H1 (cell line): ENCODE measurements around the gene SLC1A3. TPM values are rescaled to one million over a fixed set of nuclear protein-coding genes. Genes with fewer than 3 reads are reported as not detected.

Source experiments
- CTCF ChIA-PET: fragments of 300-600 bp; sonication (Branson Sonifier 250); formaldehyde crosslinking; loops from one replicate; lab custom pipeline; 2021; ENCODE audit not compliant: partially characterized antibody; lab: Charles Lee
- POLR2A ChIA-PET: fragments of 300-600 bp; sonication (Branson Sonifier 250); formaldehyde crosslinking; loops from one replicate; lab custom pipeline; 2021; ENCODE audit warnings: inconsistent platforms; ENCODE audit not compliant: partially characterized antibody; lab: Charles Lee
- DNase-seq, 2 experiments: peaks; one replicate each; pipeline versions ENCODE4 v3.0.0 to v3.0.0-alpha.2; 2010 to 2022; ENCODE audit warnings: low spot score in 2 of 2, low read depth in 1 of 2, mixed read lengths in 1 of 2
- FAIRE-seq: peaks from 2 replicates; lab custom pipeline; 2011; peaks lifted over from hg19 to GRCh38; lab: Jason Lieb, UNC
- H2AFZ ChIP-seq: 2 replicates; pipeline ENCODE4 v1.8.1; 2012; ENCODE audit warnings: low read length, inconsistent platforms
- H2AK5ac ChIP-seq: 2 replicates; pipeline ENCODE4 v1.6.1; 2013; ENCODE audit warnings: low read depth, low read length
- H2BK120ac ChIP-seq: replicated peaks from 2 replicates; pipeline ENCODE3; 2013; ENCODE audit warnings: low read depth, low read length, inconsistent platforms
- H2BK12ac ChIP-seq: 2 replicates; pipeline ENCODE4 v1.6.1; 2013; ENCODE audit warnings: low read depth, low read length
- H2BK15ac ChIP-seq: 2 replicates; pipeline ENCODE4 v1.6.1; 2013; ENCODE audit warnings: low read length
- H2BK20ac ChIP-seq: 2 replicates; pipeline ENCODE4 v1.6.1; 2013; ENCODE audit warnings: low read length
- H2BK5ac ChIP-seq: 2 replicates; pipeline ENCODE4 v1.6.1; 2013; ENCODE audit warnings: low read depth, low read length
- H3K14ac ChIP-seq: 2 replicates; pipeline ENCODE4 v1.6.1; 2013; ENCODE audit warnings: inconsistent platforms; ENCODE audit not compliant: insufficient read length
- H3K18ac ChIP-seq: 2 replicates; pipeline ENCODE4 v1.6.1; 2013; ENCODE audit warnings: low read length; ENCODE audit errors: extremely low read depth
- H3K23ac ChIP-seq: 2 replicates; pipeline ENCODE4 v1.6.1; 2013; ENCODE audit warnings: inconsistent platforms; ENCODE audit not compliant: insufficient read length
- H3K23me2 ChIP-seq: 2 replicates; pipeline ENCODE4 v1.6.1; 2013; ENCODE audit warnings: low read depth, low read length
- H3K27ac ChIP-seq: 2 replicates; pipeline ENCODE4 v1.6.1; 2011; ENCODE audit warnings: low read depth, low read length, inconsistent platforms
- H3K27me3 ChIP-seq, 4 experiments: replicated peaks in 1 of 4; 1 replicate in 1 of 4; 2 replicates in 3 of 4; pipeline versions ENCODE4 v1.6.1 to v1.8.1; 2011 to 2013; ENCODE audit warnings: low read length in 3 of 4, mild to moderate bottlenecking in 3 of 4, inconsistent platforms in 2 of 4, mixed read lengths in 2 of 4, moderate library complexity in 1 of 4; ENCODE audit not compliant: control insufficient read depth in 3 of 4, insufficient read depth in 3 of 4; ENCODE audit errors: extremely low read depth in 1 of 4
- H3K36me3 ChIP-seq, 4 experiments: 2 replicates each; pipeline versions ENCODE4 v1.6.1 to v1.8.1; 2011 to 2013; ENCODE audit warnings: mild to moderate bottlenecking in 4 of 4, low read length in 3 of 4, moderate library complexity in 2 of 4, control low read depth in 1 of 4, inconsistent platforms in 1 of 4; ENCODE audit not compliant: insufficient read depth in 4 of 4, control insufficient read depth in 2 of 4
- H3K4ac ChIP-seq: replicated peaks from 2 replicates; pipeline ENCODE3; 2013; ENCODE audit warnings: low read length, low read depth, mixed read lengths, inconsistent platforms; ENCODE audit not compliant: insufficient read length
- H3K4me1 ChIP-seq, 4 experiments: replicated peaks in 1 of 4; 1 replicate in 1 of 4; 2 replicates in 3 of 4; pipeline versions ENCODE4 v1.6.1 to v1.8.1; 2011 to 2013; ENCODE audit warnings: low read length in 3 of 4, inconsistent platforms in 2 of 4, mixed read lengths in 1 of 4; ENCODE audit not compliant: insufficient read depth in 4 of 4, control insufficient read depth in 3 of 4
- H3K4me2 ChIP-seq, 2 experiments: 2 replicates each; pipeline versions ENCODE4 v1.6.1 to v1.8.1; 2011 to 2013; ENCODE audit warnings: low read depth in 2 of 2, low read length in 2 of 2, control low read depth in 1 of 2, inconsistent platforms in 1 of 2, mild to moderate bottlenecking in 1 of 2; ENCODE audit not compliant: insufficient read depth in 1 of 2
- H3K4me3 ChIP-seq, 4 experiments: fragments of 200-600, 300-600 bp in 1 of 4; sonication (generic), shearing (Covaris generic), sonication (Bioruptor Twin) in 1 of 4; 2 replicates each; pipeline versions ENCODE4 v1.5.1 to v1.8.1; 2011 to 2016; ENCODE audit warnings: low read length in 4 of 4, low read depth in 3 of 4, control low read depth in 2 of 4, inconsistent platforms in 2 of 4, mild to moderate bottlenecking in 2 of 4, mixed read lengths in 1 of 4, moderate library complexity in 1 of 4; ENCODE audit not compliant: insufficient read depth in 2 of 4; ENCODE audit errors: extremely low read depth in 1 of 4
- H3K56ac ChIP-seq: replicated peaks from 2 replicates; pipeline ENCODE3; 2013; ENCODE audit warnings: low read depth, mild to moderate bottlenecking, mixed read lengths, low read length, inconsistent platforms; ENCODE audit not compliant: insufficient read length
- H3K79me1 ChIP-seq: 2 replicates; pipeline ENCODE4 v1.6.1; 2013; ENCODE audit warnings: low read depth, low read length, control low read depth
- H3K79me2 ChIP-seq, 2 experiments: 2 replicates each; pipeline versions ENCODE4 v1.6.1 to v1.8.1; 2012 to 2013; ENCODE audit warnings: low read length in 2 of 2, mild to moderate bottlenecking in 2 of 2, inconsistent platforms in 1 of 2; ENCODE audit not compliant: insufficient read depth in 2 of 2, control insufficient read depth in 1 of 2
- H3K9ac ChIP-seq, 4 experiments: replicated peaks in 1 of 4; 1 replicate in 1 of 4; 2 replicates in 3 of 4; pipeline versions ENCODE4 v1.6.1 to v1.8.1; 2011 to 2013; ENCODE audit warnings: low read depth in 3 of 4, low read length in 3 of 4, control low read depth in 2 of 4, mild to moderate bottlenecking in 2 of 4, moderate library complexity in 2 of 4, inconsistent platforms in 1 of 4; ENCODE audit errors: extremely low read depth in 1 of 4
- H3K9me3 ChIP-seq, 2 experiments: 2 replicates each; pipeline versions ENCODE4 v1.6.1 to v1.8.1; 2012 to 2013; ENCODE audit warnings: mild to moderate bottlenecking in 2 of 2, moderate library complexity in 2 of 2, control low read depth in 1 of 2, inconsistent platforms in 1 of 2, low read depth in 1 of 2, low read length in 1 of 2, mixed read lengths in 1 of 2; ENCODE audit not compliant: insufficient read depth in 2 of 2
- H4K20me1 ChIP-seq, 2 experiments: replicated peaks in 1 of 2; 2 replicates each; pipeline versions ENCODE3 to v1.8.1; 2011 to 2013; ENCODE audit warnings: inconsistent platforms in 2 of 2, low read length in 2 of 2, mild to moderate bottlenecking in 1 of 2; ENCODE audit not compliant: insufficient read depth in 2 of 2, control insufficient read depth in 1 of 2
- H4K5ac ChIP-seq: 2 replicates; pipeline ENCODE4 v1.6.1; 2013; ENCODE audit warnings: low read length, low read depth, mixed read lengths, inconsistent platforms; ENCODE audit not compliant: insufficient read length
- H4K8ac ChIP-seq: 2 replicates; pipeline ENCODE4 v1.8.0; 2013; ENCODE audit warnings: mild to moderate bottlenecking, moderate library complexity, low read length, inconsistent platforms; ENCODE audit not compliant: insufficient read depth; ENCODE audit errors: extremely low read depth
- H4K91ac ChIP-seq: replicated peaks from 2 replicates; pipeline ENCODE3; 2013; ENCODE audit warnings: low read length, mixed read lengths, inconsistent platforms; ENCODE audit not compliant: insufficient read length
- BRCA1 ChIP-seq: IDR thresholded peaks from 2 replicates; pipeline ENCODE4 v1.6.1; 2012; ENCODE audit warnings: low read depth, low read length, improper control_type of control experiment
- CREB1 ChIP-seq: IDR thresholded peaks from 2 replicates; pipeline ENCODE4 v1.6.1; 2012; ENCODE audit warnings: inconsistent platforms
- EP300 ChIP-seq, 2 experiments: IDR thresholded peaks; 1 replicate in 1 of 2; 2 replicates in 1 of 2; pipeline ENCODE4 v1.6.1; 2011 to 2012; ENCODE audit warnings: low read depth in 2 of 2, low read length in 2 of 2, mild to moderate bottlenecking in 2 of 2, borderline replicate concordance in 1 of 2, inconsistent platforms in 1 of 2, moderate library complexity in 1 of 2
- KDM5A ChIP-seq: fragments of 200-600 bp; IDR thresholded peaks from 2 replicates; pipeline ENCODE4 v1.7.1; 2012; ENCODE audit warnings: mild to moderate bottlenecking, low read length, inconsistent platforms, mixed read lengths
- MAFK ChIP-seq: IDR thresholded peaks from 2 replicates; pipeline ENCODE4 v1.6.1; 2012; ENCODE audit warnings: low read depth, mild to moderate bottlenecking, improper control_type of control experiment, low read length
- POU5F1 ChIP-seq: IDR thresholded peaks from 2 replicates; pipeline ENCODE4 v1.6.1; 2011; ENCODE audit warnings: low read depth, mild to moderate bottlenecking, low read length, moderate library complexity
- TBP ChIP-seq: IDR thresholded peaks from 2 replicates; pipeline ENCODE4 v1.6.1; 2011; ENCODE audit warnings: low read depth, low read length, improper control_type of control experiment
- TCF12 ChIP-seq: IDR thresholded peaks from 2 replicates; pipeline ENCODE4 v1.6.1; 2011; ENCODE audit warnings: low read depth, mild to moderate bottlenecking, low read length
- ZNF274 ChIP-seq: IDR thresholded peaks from 2 replicates; pipeline ENCODE4 v1.7.0; 2012; ENCODE audit warnings: low read length, borderline replicate concordance; ENCODE audit errors: extremely low read depth
- WGBS, 2 experiments: shearing (Covaris generic) in 1 of 2; methylation state at CpG; one replicate each; pipeline versions ENCODE4 v1.1.6 to v1.1.7; 2013 to 2015; ENCODE audit warnings: low lambda C conversion rate in 2 of 2, mixed read lengths in 2 of 2, inconsistent platforms in 1 of 2, low coverage in 1 of 2, missing lambda C conversion rate in 1 of 2; ENCODE audit not compliant: insufficient replicate concordance in 2 of 2, insufficient coverage in 1 of 2, insufficient read length in 1 of 2; ENCODE audit errors: extremely low coverage in 1 of 2, missing lambda C conversion rate in 1 of 2; 5-methylcytosine and 5-hydroxymethylcytosine counted together
- polyA plus RNA-seq, 7 experiments: library from polyadenylated mRNA; depleted of rRNA in 3 of 7; stranded (reverse) in 5 of 7; unstranded in 2 of 7; fragments of >200 nt in 5 of 7; fragments of 200-250 nt in 2 of 7; gene quantifications; 1 replicate in 5 of 7; 2 replicates in 1 of 7; 4 replicates in 1 of 7; pipeline versions ENCODE4 v1.2.1 to v1.2.3, GENCODE V29; 2011 to 2013; ENCODE audit warnings: missing spikeins in 2 of 7, mixed read lengths in 2 of 7
- total RNA-seq: library from RNA; stranded (reverse); fragmentation: NEBNext Ultra II Directional; extraction: Animal tissue kit (Norgen Biotek cat#: 25700); gene quantifications from 2 replicates; pipeline ENCODE4 v1.2.1, GENCODE V29; 2021
- TF ChIP-seq, protein P1 (sequence below): IDR thresholded peaks from 2 replicates; pipeline ENCODE4 v1.6.1; 2011; ENCODE audit warnings: low read length, improper control_type of control experiment
- TF ChIP-seq, protein P2 (sequence below): IDR thresholded peaks from 2 replicates; pipeline ENCODE4 v1.6.1; 2012; ENCODE audit warnings: low read length, inconsistent platforms

The SLC1A3 gene
- total and polyA plus RNA-seq, 2 of the 8 experiments (the other 6 are each of a cell fraction or from before 2014, with no cell fraction given), result 26.7 to 35.3 TPM

DNA sequence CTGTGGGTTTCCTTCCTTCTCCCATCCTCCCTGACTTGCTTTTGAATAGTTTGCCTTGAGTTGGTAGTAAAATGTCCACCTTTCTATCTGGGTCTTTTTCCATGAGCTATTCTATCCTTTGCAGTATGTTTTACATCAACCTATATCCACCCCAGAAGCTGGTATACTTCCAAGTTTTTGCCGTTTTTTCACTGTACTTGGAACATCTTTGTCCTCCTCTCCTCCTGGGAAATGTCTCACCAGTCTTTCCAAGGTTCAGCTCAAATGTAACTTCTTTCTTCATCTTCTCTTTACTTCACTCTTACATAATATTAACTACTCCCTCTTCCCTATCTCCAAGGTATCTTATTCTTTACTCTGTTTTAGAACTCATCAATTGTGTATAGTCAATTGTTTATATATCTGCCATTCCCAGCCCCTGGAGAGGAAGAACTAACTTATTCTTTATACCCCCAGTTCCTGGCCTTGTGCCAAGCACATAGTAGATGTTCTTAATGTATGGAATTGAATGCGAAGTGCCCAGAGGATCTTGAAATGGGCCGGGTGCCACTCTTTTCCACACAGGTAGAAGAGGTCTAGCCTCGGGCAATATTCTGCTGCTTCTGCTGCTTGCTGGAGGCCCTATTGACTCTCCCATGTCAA is 34.9 kb upstream of the SLC1A3 start:
- Histone ChIP-seq H3K27ac (no peak overlapping the region), H3K27me3 (no peaks in the 10 kb centered on the region), H2BK120ac (no peak overlapping the region), H3K18ac (no peak overlapping the region), H4K91ac (no peak overlapping the region), H2AK5ac (no peak overlapping the region), H3K9me3 (no peaks in the 10 kb centered on the region), H4K5ac (no peak overlapping the region), H3K9ac (no peak overlapping the region), H3K4me3 (no peak overlapping the region), H2BK12ac (no peak overlapping the region), H2BK5ac (no peak overlapping the region), H3K56ac (no peak overlapping the region), H3K36me3 (no peaks in the 10 kb centered on the region), H4K20me1 (no peaks in the 10 kb centered on the region), H3K23me2 (no peaks in the 10 kb centered on the region), H2BK20ac (no peak overlapping the region), H3K79me2 (no peaks in the 10 kb centered on the region), H2BK15ac (no peak overlapping the region), H3K4me2 (no peak overlapping the region), H2AFZ (no peak overlapping the region), H4K8ac (no peak overlapping the region), H3K4ac (no peak overlapping the region), H3K14ac (no peak overlapping the region), H3K79me1 (no peaks in the 10 kb centered on the region), H3K4me1 (no peaks in the 10 kb centered on the region), H3K23ac (no peak overlapping the region)
- FAIRE-seq, result no peak
- 89% methylated on average over 4 of the region's 4 CpGs; no CpG with 5 or more reads in 1 of the 2 experiments for WGBS, 2 experiments
- DNase-seq, result no peak
- CTCF ChIA-PET, result interaction anchor here (1.1 kb wide), 1 partner anchor 13 kb away, joined by 3 read pairs; no protein-coding TSS in a partner anchor
- POLR2A ChIA-PET, result no interaction called here
- TF ChIP-seq ZNF274, result no peak
- no peak for TF ChIP-seq KDM5A
- TF ChIP-seq MAFK, result no peak
- no peak for TF ChIP-seq POU5F1
- TF ChIP-seq TBP, result no peak
- TF ChIP-seq, protein P1, sequence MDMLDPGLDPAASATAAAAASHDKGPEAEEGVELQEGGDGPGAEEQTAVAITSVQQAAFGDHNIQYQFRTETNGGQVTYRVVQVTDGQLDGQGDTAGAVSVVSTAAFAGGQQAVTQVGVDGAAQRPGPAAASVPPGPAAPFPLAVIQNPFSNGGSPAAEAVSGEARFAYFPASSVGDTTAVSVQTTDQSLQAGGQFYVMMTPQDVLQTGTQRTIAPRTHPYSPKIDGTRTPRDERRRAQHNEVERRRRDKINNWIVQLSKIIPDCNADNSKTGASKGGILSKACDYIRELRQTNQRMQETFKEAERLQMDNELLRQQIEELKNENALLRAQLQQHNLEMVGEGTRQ, result no peak
- no peak for TF ChIP-seq CREB1
- no peak for TF ChIP-seq EP300 (IDR thresholded peaks at IDR 0.05; ENCODE audit: borderline replicate concordance in 1 of 2, low read depth in 2 of 2, low read length in 2 of 2)
- no peak for TF ChIP-seq BRCA1
- no peak for TF ChIP-seq TCF12
- TF ChIP-seq, protein P2, sequence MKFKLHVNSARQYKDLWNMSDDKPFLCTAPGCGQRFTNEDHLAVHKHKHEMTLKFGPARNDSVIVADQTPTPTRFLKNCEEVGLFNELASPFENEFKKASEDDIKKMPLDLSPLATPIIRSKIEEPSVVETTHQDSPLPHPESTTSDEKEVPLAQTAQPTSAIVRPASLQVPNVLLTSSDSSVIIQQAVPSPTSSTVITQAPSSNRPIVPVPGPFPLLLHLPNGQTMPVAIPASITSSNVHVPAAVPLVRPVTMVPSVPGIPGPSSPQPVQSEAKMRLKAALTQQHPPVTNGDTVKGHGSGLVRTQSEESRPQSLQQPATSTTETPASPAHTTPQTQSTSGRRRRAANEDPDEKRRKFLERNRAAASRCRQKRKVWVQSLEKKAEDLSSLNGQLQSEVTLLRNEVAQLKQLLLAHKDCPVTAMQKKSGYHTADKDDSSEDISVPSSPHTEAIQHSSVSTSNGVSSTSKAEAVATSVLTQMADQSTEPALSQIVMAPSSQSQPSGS, result no peak
